Loucy (cell line): ENCODE data around the gene ADTRP.

Source experiments
- EZH2phosphoT487 ChIP-seq: fragments of 200-600 bp; IDR thresholded peaks from 2 replicates; pipeline ENCODE4 v1.6.1; 2018; ENCODE audit warnings: antibody characterized with exemption, mild to moderate bottlenecking, moderate library complexity, borderline replicate concordance
- TF ChIP-seq, protein P1 (sequence below): fragments of 200-600 bp; sonication (generic); conservative IDR thresholded peaks from 2 replicates; pipeline ENCODE4 v1.5.1; 2014; ENCODE audit warnings: mild to moderate bottlenecking, antibody characterized with exemption, low read length

DNA sequence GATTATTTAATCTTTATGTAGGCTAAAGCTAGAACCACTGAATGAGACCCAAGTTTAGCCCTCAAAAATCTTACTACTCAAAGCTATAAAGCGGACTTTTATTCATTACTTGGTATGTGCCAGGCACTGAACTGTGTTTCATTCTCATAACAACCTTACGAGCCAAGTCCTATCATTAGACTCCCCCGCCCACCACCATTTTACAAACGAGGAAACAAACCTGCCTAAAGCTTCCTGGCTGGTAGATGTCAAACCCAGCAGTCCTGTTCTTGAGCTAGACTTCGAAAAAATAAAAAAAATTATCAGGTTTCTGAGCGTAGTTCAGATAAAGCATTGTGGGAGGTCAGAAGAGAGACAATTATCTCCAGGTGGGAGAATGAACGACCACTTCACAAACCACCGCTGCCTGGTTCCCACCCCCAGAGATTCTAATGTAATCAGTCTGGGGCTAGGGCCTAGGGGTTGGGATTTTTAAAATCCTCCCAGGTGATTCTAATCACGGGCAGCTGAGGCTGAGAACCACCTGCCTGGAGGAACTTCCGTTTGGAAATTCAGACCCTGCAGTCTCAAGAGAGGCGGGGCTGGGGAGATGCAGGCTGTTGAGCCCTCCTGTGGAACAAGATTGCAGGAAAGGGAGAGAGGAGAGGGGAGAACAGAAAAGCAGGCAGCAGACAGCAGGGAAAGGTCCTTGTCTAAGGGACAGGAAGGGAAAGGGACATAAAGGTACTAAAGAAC, 8.6 kb downstream of the ADTRP start:
- TF ChIP-seq, protein P1, sequence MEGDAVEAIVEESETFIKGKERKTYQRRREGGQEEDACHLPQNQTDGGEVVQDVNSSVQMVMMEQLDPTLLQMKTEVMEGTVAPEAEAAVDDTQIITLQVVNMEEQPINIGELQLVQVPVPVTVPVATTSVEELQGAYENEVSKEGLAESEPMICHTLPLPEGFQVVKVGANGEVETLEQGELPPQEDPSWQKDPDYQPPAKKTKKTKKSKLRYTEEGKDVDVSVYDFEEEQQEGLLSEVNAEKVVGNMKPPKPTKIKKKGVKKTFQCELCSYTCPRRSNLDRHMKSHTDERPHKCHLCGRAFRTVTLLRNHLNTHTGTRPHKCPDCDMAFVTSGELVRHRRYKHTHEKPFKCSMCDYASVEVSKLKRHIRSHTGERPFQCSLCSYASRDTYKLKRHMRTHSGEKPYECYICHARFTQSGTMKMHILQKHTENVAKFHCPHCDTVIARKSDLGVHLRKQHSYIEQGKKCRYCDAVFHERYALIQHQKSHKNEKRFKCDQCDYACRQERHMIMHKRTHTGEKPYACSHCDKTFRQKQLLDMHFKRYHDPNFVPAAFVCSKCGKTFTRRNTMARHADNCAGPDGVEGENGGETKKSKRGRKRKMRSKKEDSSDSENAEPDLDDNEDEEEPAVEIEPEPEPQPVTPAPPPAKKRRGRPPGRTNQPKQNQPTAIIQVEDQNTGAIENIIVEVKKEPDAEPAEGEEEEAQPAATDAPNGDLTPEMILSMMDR = no peak
- TF ChIP-seq EZH2phosphoT487 = no peak
